Measurements from ENCODE around the gene PRG3.
"Not testable (repeated sequence)": the region's sequence is repeated elsewhere in the genome, so short reads cannot be mapped to it uniquely, and the experiment has no call there.

PRG3 gene

GRCh38 chr11:57407941-57408475, 27.1 kb upstream of the PRG3 start:
- DNase-seq: no peak

- no peak for DNase-seq
These were observed 26.3 kb upstream of the PRG3 start for GRCh38 chr11:57407010-57407920.

- DNase-seq: peak; percentile 78 to 87
These were observed 25.5 kb upstream of the PRG3 start for GRCh38 chr11:57406337-57406904.

- DNase-seq: no peak
These were observed 24.4 kb upstream of the PRG3 start for GRCh38 chr11:57405271-57405860.

- no peak for DNase-seq
These were observed 22.8 kb upstream of the PRG3 start for GRCh38 chr11:57403802-57404147.

- DNase-seq: not testable (repeated sequence)
These were observed 22.3 kb upstream of the PRG3 start for GRCh38 chr11:57403003-57403801.

GRCh38 chr11:57402188-57403002, 21.4 kb upstream of the PRG3 start:
- no peak for DNase-seq

- no peak for DNase-seq
These were observed 19.1 kb upstream of the PRG3 start for GRCh38 chr11:57399972-57400578.

GRCh38 chr11:57399221-57399620, 18.3 kb upstream of the PRG3 start:
- no peak for DNase-seq

- peak; percentile 19 to 29 for DNase-seq
These were observed 16.5 kb upstream of the PRG3 start for GRCh38 chr11:57397394-57397990.

GRCh38 chr11:57396744-57397143, 15.8 kb upstream of the PRG3 start:
- DNase-seq: no peak

GRCh38 chr11:57395905-57396623, 15.1 kb upstream of the PRG3 start:
- DNase-seq: no peak

- DNase-seq: no peak
These were observed 13.4 kb upstream of the PRG3 start for GRCh38 chr11:57394203-57394965.

GRCh38 chr11:57392763-57393105, 11.8 kb upstream of the PRG3 start:
- no peak for DNase-seq

GRCh38 chr11:57392066-57392762, 11.3 kb upstream of the PRG3 start:
- DNase-seq: no peak

GRCh38 chr11:57391539-57391938, 10.6 kb upstream of the PRG3 start:
- no peak for DNase-seq

- no peak for DNase-seq
These were observed 10.2 kb upstream of the PRG3 start for GRCh38 chr11:57391111-57391510.

GRCh38 chr11:57390535-57390934, 9.6 kb upstream of the PRG3 start, which contains the start of gene PRG2:
PRG2 (minus strand) TSS chr11:57390650; CDS start chr11:57389944, 706 bp downstream.
- no peak for DNase-seq
